Activated T-cell treated with anti-CD3 and anti-CD28 coated beads, Interleukin-2, amount 50 U/mL, for 72 hours (primary cell): ENCODE data around the gene KCTD13. TPM values are rescaled to one million over a fixed set of nuclear protein-coding genes. Genes with fewer than 3 reads are reported as not detected.
A peak's percentile ranks its signal among the peaks of the same experiment; 100 is the strongest.
"Not testable (repeated sequence)": the region's sequence is repeated elsewhere in the genome, so short reads cannot be mapped to it uniquely, and the experiment has no call there.

ENCODE experiments used
- ATAC-seq, 2 donors: fragments of 150-1000 bp; cut with Tn5 transposase; replicated peaks in 1 of 2; 2 replicates each; pipeline ENCODE4 v1.10.0; 2021; ENCODE audit warnings: moderate library complexity in 2 of 2, mild to moderate bottlenecking in 1 of 2
- DNase-seq, 2 donors: peaks; one replicate each; pipeline ENCODE4 v3.0.0; 2021 to 2022; ENCODE audit warnings: mixed read lengths in 1 of 2
- H3K27ac Mint-ChIP-seq: one replicate; pipeline ENCODE4 v1.8.0; 2022; ENCODE audit warnings: mild to moderate bottlenecking, moderate library complexity, mixed read lengths
- H3K27me3 Mint-ChIP-seq: one replicate; pipeline ENCODE4 v1.8.0; 2022; ENCODE audit warnings: low read depth, mixed read lengths
- H3K36me3 Mint-ChIP-seq, 2 donors: one replicate each; pipeline ENCODE4 v1.8.0; 2022; ENCODE audit warnings: mixed read lengths in 2 of 2, mild to moderate bottlenecking in 1 of 2; ENCODE audit not compliant: insufficient read depth in 2 of 2
- H3K4me1 Mint-ChIP-seq: one replicate; pipeline ENCODE4 v1.8.0; 2022; ENCODE audit warnings: low read depth, mixed read lengths
- H3K4me3 Mint-ChIP-seq, 2 donors: one replicate each; pipeline ENCODE4 v1.8.0; 2022; ENCODE audit warnings: mild to moderate bottlenecking in 2 of 2, mixed read lengths in 2 of 2, moderate library complexity in 2 of 2
- H3K9me3 Mint-ChIP-seq, 2 donors: one replicate each; pipeline ENCODE4 v1.8.0; 2022; ENCODE audit warnings: mixed read lengths in 2 of 2
- total RNA-seq, 2 donors: library from RNA; stranded (reverse); gene quantifications; one replicate each; pipeline ENCODE4 v1.2.3, GENCODE V29; 2022

KCTD13 gene
- total RNA-seq, 2 donors from 2014 or later: 45.3 to 46.8 TPM

- Mint-ChIP-seq H3K36me3 (peaks cover 0 to 1% of the 10 kb centered on the region in 2 donors), H3K9me3 (no peaks in the 10 kb centered on the region), H3K27me3 (no peaks in the 10 kb centered on the region), H3K4me1 (no peaks in the 10 kb centered on the region), H3K27ac (no peak overlapping the region), H3K4me3 (no peak overlapping the region)
- ATAC-seq (no peak), DNase-seq (no peak)
Observed at GRCh38 chr16:29910819-29911675, 15.0 kb downstream of the KCTD13 start.

GRCh38 chr16:29909851-29910250 is 16.2 kb downstream of the KCTD13 start:
- DNase-seq, H3K36me3 Mint-ChIP-seq, H3K27me3 Mint-ChIP-seq, H3K9me3 Mint-ChIP-seq, ATAC-seq, H3K4me1 Mint-ChIP-seq, H3K4me3 Mint-ChIP-seq, H3K27ac Mint-ChIP-seq: not testable (repeated sequence)

GRCh38 chr16:29909391-29909790 is 16.6 kb downstream of the KCTD13 start:
- DNase-seq: no peak
- Mint-ChIP-seq H3K9me3 (no peaks in the 10 kb centered on the region), H3K27ac (no peak overlapping the region), H3K36me3 (no peaks in the 10 kb centered on the region), H3K27me3 (no peaks in the 10 kb centered on the region), H3K4me1 (no peaks in the 10 kb centered on the region), H3K4me3 (no peak overlapping the region)
- no peak for ATAC-seq

DNA sequence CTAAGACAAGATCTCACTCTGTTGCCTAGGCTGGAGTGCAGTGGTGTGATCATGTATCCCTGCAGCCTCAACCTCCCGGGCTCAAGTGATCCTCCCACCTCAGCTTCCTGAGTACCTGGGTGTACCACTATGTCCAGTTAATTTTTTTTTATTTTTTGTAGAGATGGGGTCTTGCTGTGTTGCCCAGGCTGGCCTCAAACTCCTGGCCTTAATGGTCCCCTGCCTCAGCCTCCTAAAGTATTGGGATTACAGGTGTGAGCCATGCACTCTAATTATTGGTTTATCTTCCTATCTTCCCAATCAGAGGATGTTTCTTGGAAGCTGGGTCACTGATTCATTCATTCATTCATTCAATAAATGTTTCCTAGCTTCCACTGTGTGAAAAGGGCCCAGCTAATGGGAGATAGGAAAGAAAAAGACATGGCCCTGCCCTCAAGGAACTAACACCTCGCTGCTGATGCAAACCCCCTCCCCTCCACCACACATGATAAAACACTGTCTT is 17.3 kb downstream of the KCTD13 start:
- Mint-ChIP-seq H3K36me3 (no peaks in the 10 kb centered on the region), H3K27ac (no peak overlapping the region), H3K27me3 (no peaks in the 10 kb centered on the region), H3K4me1 (no peaks in the 10 kb centered on the region), H3K4me3 (no peak overlapping the region), H3K9me3 (no peaks in the 10 kb centered on the region)
- no peak for ATAC-seq
- DNase-seq: no peak

GRCh38 chr16:29907973-29908372 is 18.1 kb downstream of the KCTD13 start:
- H3K36me3 Mint-ChIP-seq: no peaks in the 10 kb centered on the region
- DNase-seq (no peak), ATAC-seq (no peak)
- H3K27me3 Mint-ChIP-seq: no peaks in the 10 kb centered on the region
- no peak overlapping the region for H3K27ac Mint-ChIP-seq
- H3K4me3 Mint-ChIP-seq: no peak overlapping the region
- peaks cover 4% of the 10 kb centered on the region for H3K4me1 Mint-ChIP-seq
- no peaks in the 10 kb centered on the region for H3K9me3 Mint-ChIP-seq

GRCh38 chr16:29906520-29907244 is 19.3 kb downstream of the KCTD13 start:
- Mint-ChIP-seq H3K4me1 (peaks cover 4% of the 10 kb centered on the region), H3K9me3 (no peaks in the 10 kb centered on the region), H3K27ac (no peak overlapping the region), H3K36me3 (no peaks in the 10 kb centered on the region), H3K4me3 (no peak overlapping the region), H3K27me3 (no peaks in the 10 kb centered on the region)
- ATAC-seq: no peak
- DNase-seq: no peak

- Mint-ChIP-seq H3K9me3 (no peaks in the 10 kb centered on the region), H3K27ac (no peak overlapping the region), H3K4me3 (no peak overlapping the region), H3K36me3 (no peaks in the 10 kb centered on the region), H3K27me3 (no peaks in the 10 kb centered on the region), H3K4me1 (peaks cover 7% of the 10 kb centered on the region)
- no peak for DNase-seq
- ATAC-seq: no peak
Observed at GRCh38 chr16:29905668-29906067, 20.4 kb downstream of the KCTD13 start.

- ATAC-seq (no peak), DNase-seq (no peak)
- Mint-ChIP-seq H3K4me3 (no peak overlapping the region), H3K27me3 (no peaks in the 10 kb centered on the region), H3K9me3 (no peaks in the 10 kb centered on the region), H3K27ac (no peak overlapping the region), H3K4me1 (peaks cover 11% of the 10 kb centered on the region), H3K36me3 (no peaks in the 10 kb centered on the region)
Observed at GRCh38 chr16:29904947-29905346, 21.1 kb downstream of the KCTD13 start.

DNA sequence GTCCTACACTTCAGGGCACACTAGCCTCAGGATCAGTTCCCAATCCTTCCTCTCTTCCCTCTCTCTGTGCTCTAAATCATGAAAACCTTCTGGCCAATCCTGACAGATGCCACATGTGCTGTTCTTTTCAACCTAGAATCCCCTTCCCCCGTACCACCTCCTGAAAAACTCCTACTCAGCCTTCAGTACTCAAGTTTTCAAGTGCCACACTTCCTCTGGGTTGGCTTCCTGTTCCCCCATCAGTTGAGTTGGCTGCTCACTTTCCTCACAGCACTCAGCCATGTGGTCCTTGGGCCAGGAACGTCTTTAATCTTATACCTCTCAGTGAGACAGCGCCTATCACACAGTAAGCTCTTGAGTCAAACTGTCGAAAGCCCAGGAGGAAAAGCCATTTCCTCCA is 22.4 kb downstream of the KCTD13 start:
- Mint-ChIP-seq H3K36me3 (no peaks in the 10 kb centered on the region), H3K4me3 (no peak overlapping the region), H3K9me3 (no peaks in the 10 kb centered on the region), H3K27ac (no peak overlapping the region), H3K27me3 (peaks cover 7% of the 10 kb centered on the region), H3K4me1 (peaks cover 17% of the 10 kb centered on the region)
- ATAC-seq (no peak), DNase-seq (no peak)

DNA sequence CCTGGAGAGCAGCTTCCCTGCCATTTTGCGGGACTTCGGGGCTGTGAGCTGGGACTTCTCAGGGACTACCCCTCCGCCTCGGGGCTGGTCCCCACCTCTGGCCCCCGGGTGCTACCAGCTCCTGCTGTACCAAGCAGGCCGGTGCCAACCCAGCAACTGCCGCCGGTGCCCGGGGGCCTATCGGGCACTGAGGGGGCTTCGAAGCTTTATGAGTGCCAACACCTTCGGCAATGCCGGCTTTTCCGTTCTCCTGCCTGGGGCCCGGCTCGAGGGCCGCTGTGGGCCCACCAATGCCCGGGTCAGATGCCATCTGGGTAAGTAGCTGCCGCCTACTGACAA is 24.4 kb downstream of the KCTD13 start:
- Mint-ChIP-seq H3K4me1 (peaks cover 21% of the 10 kb centered on the region), H3K36me3 (no peaks in the 10 kb centered on the region), H3K27ac (no peak overlapping the region), H3K4me3 (peak overlapping the region; percentile 15 to 40), H3K9me3 (no peaks in the 10 kb centered on the region), H3K27me3 (peaks cover 24% of the 10 kb centered on the region)
- DNase-seq (no peak), ATAC-seq (no peak)

DNA sequence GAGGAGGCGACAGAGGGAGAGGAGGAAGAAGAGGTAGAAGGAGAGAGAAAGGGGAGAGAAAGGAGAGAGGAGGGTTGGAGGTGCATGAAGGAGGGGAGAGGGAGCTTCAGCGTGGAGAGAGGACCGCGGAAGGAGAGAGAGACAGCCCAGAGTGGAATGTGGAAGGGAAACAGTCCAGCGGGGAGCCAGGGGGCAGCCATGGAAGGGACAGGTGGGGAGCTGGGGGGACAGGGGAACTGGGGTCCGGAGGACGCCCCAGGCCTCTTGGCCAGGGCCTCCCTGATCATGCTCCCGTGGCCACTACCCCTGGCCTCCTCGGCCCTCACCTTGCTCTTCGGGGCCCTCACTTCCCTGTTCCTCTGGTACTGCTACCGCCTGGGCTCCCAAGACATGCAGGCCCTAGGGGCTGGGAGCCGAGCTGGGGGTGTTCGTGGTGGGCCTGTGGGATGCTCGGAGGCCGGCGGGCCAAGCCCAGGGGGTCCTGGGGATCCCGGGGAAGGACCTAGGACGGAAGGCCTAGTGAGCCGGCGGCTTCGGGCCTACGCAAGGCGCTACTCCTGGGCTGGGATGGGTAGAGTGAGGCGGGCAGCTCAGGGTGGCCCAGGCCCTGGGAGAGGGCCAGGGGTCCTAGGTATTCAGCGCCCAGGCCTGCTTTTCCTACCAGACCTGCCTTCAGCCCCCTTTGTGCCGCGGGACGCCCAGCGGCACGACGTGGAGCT is 25.0 kb downstream of the KCTD13 start:
- Mint-ChIP-seq H3K4me3 (peak overlapping the region; percentile 78 to 91), H3K36me3 (no peaks in the 10 kb centered on the region), H3K27ac (no peak overlapping the region), H3K9me3 (no peaks in the 10 kb centered on the region), H3K27me3 (peaks cover 24% of the 10 kb centered on the region), H3K4me1 (peaks cover 21% of the 10 kb centered on the region)
- no peak for DNase-seq
- ATAC-seq: no peak

- peak; percentile 90 for ATAC-seq
- Mint-ChIP-seq H3K4me1 (peaks cover 21% of the 10 kb centered on the region), H3K27ac (no peak within 1 kb of the TSS), H3K36me3 (no peaks in the 10 kb centered on the region), H3K9me3 (no peaks in the 10 kb centered on the region), H3K4me3 (peak within 1 kb of the TSS; percentile 78 to 91), H3K27me3 (peaks cover 24% of the 10 kb centered on the region)
- peak; percentile 84 to 86 for DNase-seq
Observed at GRCh38 chr16:29900102-29900887, 25.7 kb downstream of the KCTD13 start, which contains the start of gene ASPHD1. Gene ASPHD1 (plus strand): TSS chr16:29900488. CDS start chr16:29900972, 484 bp downstream.
